ACC112 (cell line): ENCODE measurements around the gene LLGL2.

Source experiments
- H2AFZ ChIP-seq: fragments of 200-600 bp; sonication (generic); one replicate; pipeline ENCODE4 v1.6.0; 2017; ENCODE audit warnings: antibody characterized with exemption, low read length; ENCODE audit not compliant: unreplicated experiment
- H3K27ac ChIP-seq: fragments of 200-600 bp; sonication (generic); 2 replicates; pipeline ENCODE4 v1.5.1; 2014; ENCODE audit warnings: low read depth, mild to moderate bottlenecking, antibody characterized with exemption, low read length, moderate library complexity
- H3K27me3 ChIP-seq: fragments of 200-600 bp; sonication (generic); 2 replicates; pipeline ENCODE4 v1.6.1; 2014; ENCODE audit warnings: mild to moderate bottlenecking, antibody characterized with exemption, low read length, moderate library complexity, mixed read lengths; ENCODE audit not compliant: insufficient read depth
- H3K36me3 ChIP-seq: fragments of 200-600 bp; sonication (generic); 2 replicates; pipeline ENCODE4 v1.6.1; 2016; ENCODE audit warnings: mild to moderate bottlenecking, antibody characterized with exemption, low read length, moderate library complexity, mixed read lengths; ENCODE audit not compliant: insufficient read depth
- H3K4me1 ChIP-seq: fragments of 200-600 bp; sonication (generic); one replicate; pipeline ENCODE4 v1.6.1; 2016; ENCODE audit warnings: low read length, mixed read lengths; ENCODE audit not compliant: insufficient read depth, unreplicated experiment, control insufficient read depth
- H3K4me3 ChIP-seq: fragments of 200-600 bp; sonication (generic); 2 replicates; pipeline ENCODE4 v1.5.1; 2014; ENCODE audit warnings: mild to moderate bottlenecking, low read depth, low read length
- H3K79me2 ChIP-seq: fragments of 200-600 bp; sonication (generic); one replicate; pipeline ENCODE4 v1.6.0; 2016; ENCODE audit warnings: low read length; ENCODE audit not compliant: control insufficient read depth, unreplicated experiment, insufficient read depth

The LLGL2 gene

GRCh38 chr17:75485688-75486087 lies 39.8 kb upstream of the LLGL2 start:
- H3K79me2 ChIP-seq, result no peaks in the 10 kb centered on the region
- H2AFZ ChIP-seq, result no peak overlapping the region
- no peaks in the 10 kb centered on the region for H3K36me3 ChIP-seq
- H3K27ac ChIP-seq, result no peak overlapping the region
- no peaks in the 10 kb centered on the region for H3K27me3 ChIP-seq
- H3K4me1 ChIP-seq, result no peaks in the 10 kb centered on the region
- no peak overlapping the region for H3K4me3 ChIP-seq

GRCh38 chr17:75486151-75486550 lies 39.3 kb upstream of the LLGL2 start:
- H3K4me3 ChIP-seq, result no peak overlapping the region
- H3K79me2 ChIP-seq, result no peaks in the 10 kb centered on the region
- no peaks in the 10 kb centered on the region for H3K4me1 ChIP-seq
- no peaks in the 10 kb centered on the region for H3K36me3 ChIP-seq
- no peak overlapping the region for H3K27ac ChIP-seq
- H2AFZ ChIP-seq, result no peak overlapping the region
- no peaks in the 10 kb centered on the region for H3K27me3 ChIP-seq

GRCh38 chr17:75486951-75487350 lies 38.5 kb upstream of the LLGL2 start:
- H3K36me3 ChIP-seq, result no peaks in the 10 kb centered on the region
- H3K4me1 ChIP-seq, result no peaks in the 10 kb centered on the region
- no peak overlapping the region for H3K27ac ChIP-seq
- H3K4me3 ChIP-seq, result no peak overlapping the region
- no peak overlapping the region for H2AFZ ChIP-seq
- no peaks in the 10 kb centered on the region for H3K27me3 ChIP-seq
- H3K79me2 ChIP-seq, result no peaks in the 10 kb centered on the region

GRCh38 chr17:75487351-75488070 lies 38.0 kb upstream of the LLGL2 start:
- Histone ChIP-seq H2AFZ (no peak overlapping the region), H3K36me3 (no peaks in the 10 kb centered on the region), H3K4me3 (no peak overlapping the region), H3K27me3 (no peaks in the 10 kb centered on the region), H3K27ac (no peak overlapping the region), H3K4me1 (no peaks in the 10 kb centered on the region), H3K79me2 (no peaks in the 10 kb centered on the region)

GRCh38 chr17:75488693-75489510 lies 36.6 kb upstream of the LLGL2 start:
- no peak overlapping the region for H3K27ac ChIP-seq
- H3K4me3 ChIP-seq, result no peak overlapping the region
- no peaks in the 10 kb centered on the region for H3K36me3 ChIP-seq

GRCh38 chr17:75489511-75489955 lies 36.0 kb upstream of the LLGL2 start:
- H3K79me2 ChIP-seq, result no peaks in the 10 kb centered on the region
- H3K4me1 ChIP-seq, result no peaks in the 10 kb centered on the region
- H3K27me3 ChIP-seq, result no peaks in the 10 kb centered on the region
- no peak overlapping the region for H2AFZ ChIP-seq
- H3K4me3 ChIP-seq, result no peak overlapping the region
- H3K36me3 ChIP-seq, result no peaks in the 10 kb centered on the region
- no peak overlapping the region for H3K27ac ChIP-seq

More at GRCh38 chr17:75488693-75489510, 36.6 kb upstream of the LLGL2 start:
- Histone ChIP-seq H2AFZ (no peak overlapping the region), H3K27me3 (no peaks in the 10 kb centered on the region), H3K79me2 (no peaks in the 10 kb centered on the region), H3K4me1 (no peaks in the 10 kb centered on the region)

GRCh38 chr17:75490173-75490743 lies 35.2 kb upstream of the LLGL2 start:
- H3K27me3 ChIP-seq, result no peaks in the 10 kb centered on the region
- no peak overlapping the region for H3K27ac ChIP-seq
- H3K4me1 ChIP-seq, result no peaks in the 10 kb centered on the region
- H2AFZ ChIP-seq, result no peak overlapping the region
- no peak overlapping the region for H3K4me3 ChIP-seq
- no peaks in the 10 kb centered on the region for H3K79me2 ChIP-seq
- H3K36me3 ChIP-seq, result no peaks in the 10 kb centered on the region

GRCh38 chr17:75490953-75491649 lies 34.4 kb upstream of the LLGL2 start:
- no peaks in the 10 kb centered on the region for H3K27me3 ChIP-seq
- no peak overlapping the region for H3K27ac ChIP-seq
- no peak overlapping the region for H3K4me3 ChIP-seq
- no peak overlapping the region for H2AFZ ChIP-seq
- H3K79me2 ChIP-seq, result no peaks in the 10 kb centered on the region
- no peaks in the 10 kb centered on the region for H3K4me1 ChIP-seq
- H3K36me3 ChIP-seq, result no peaks in the 10 kb centered on the region

GRCh38 chr17:75491680-75492079 lies 33.8 kb upstream of the LLGL2 start:
- no peaks in the 10 kb centered on the region for H3K79me2 ChIP-seq
- H3K4me1 ChIP-seq, result no peaks in the 10 kb centered on the region
- H3K36me3 ChIP-seq, result no peaks in the 10 kb centered on the region
- no peak overlapping the region for H3K4me3 ChIP-seq
- no peak overlapping the region for H2AFZ ChIP-seq
- no peak overlapping the region for H3K27ac ChIP-seq
- H3K27me3 ChIP-seq, result no peaks in the 10 kb centered on the region

- Histone ChIP-seq H2AFZ (no peak overlapping the region), H3K4me3 (no peak overlapping the region), H3K4me1 (no peaks in the 10 kb centered on the region), H3K27ac (no peak overlapping the region), H3K36me3 (no peaks in the 10 kb centered on the region), H3K79me2 (no peaks in the 10 kb centered on the region), H3K27me3 (no peaks in the 10 kb centered on the region)
These were observed 32.8 kb upstream of the LLGL2 start for GRCh38 chr17:75492555-75493168.
